ENCODE results near the gene CHST7.

DNA sequence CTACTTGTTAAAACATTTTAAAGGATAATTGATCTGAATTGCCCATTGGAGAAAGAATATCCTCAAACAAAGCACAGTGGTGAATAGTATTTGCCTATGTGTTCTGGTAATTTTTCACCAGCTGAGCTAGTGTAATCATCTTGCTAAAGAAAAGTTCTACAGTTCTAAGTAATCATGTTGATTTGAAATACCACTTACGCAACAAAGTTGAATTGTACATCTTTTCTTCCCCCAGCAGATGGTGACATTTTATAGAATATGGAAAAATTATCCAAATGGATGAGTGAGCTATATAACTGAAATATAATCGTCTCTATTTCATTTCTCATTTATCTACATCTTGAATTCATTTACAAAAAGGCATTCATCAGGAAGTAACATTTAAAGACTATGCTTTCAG, 18.6 kb upstream of the CHST7 start:
- no peak for TF ChIP-seq EZH2phosphoT487 (conservative IDR thresholded peaks at IDR 0.05; ENCODE audit: low read length)
- TF ChIP-seq, protein P1, sequence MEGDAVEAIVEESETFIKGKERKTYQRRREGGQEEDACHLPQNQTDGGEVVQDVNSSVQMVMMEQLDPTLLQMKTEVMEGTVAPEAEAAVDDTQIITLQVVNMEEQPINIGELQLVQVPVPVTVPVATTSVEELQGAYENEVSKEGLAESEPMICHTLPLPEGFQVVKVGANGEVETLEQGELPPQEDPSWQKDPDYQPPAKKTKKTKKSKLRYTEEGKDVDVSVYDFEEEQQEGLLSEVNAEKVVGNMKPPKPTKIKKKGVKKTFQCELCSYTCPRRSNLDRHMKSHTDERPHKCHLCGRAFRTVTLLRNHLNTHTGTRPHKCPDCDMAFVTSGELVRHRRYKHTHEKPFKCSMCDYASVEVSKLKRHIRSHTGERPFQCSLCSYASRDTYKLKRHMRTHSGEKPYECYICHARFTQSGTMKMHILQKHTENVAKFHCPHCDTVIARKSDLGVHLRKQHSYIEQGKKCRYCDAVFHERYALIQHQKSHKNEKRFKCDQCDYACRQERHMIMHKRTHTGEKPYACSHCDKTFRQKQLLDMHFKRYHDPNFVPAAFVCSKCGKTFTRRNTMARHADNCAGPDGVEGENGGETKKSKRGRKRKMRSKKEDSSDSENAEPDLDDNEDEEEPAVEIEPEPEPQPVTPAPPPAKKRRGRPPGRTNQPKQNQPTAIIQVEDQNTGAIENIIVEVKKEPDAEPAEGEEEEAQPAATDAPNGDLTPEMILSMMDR (IDR thresholded peaks at IDR 0.05; ENCODE audit: insufficient read depth, low read length, poor library complexity, severe bottlenecking), result no peak

All from SU-DHL-6 (cell line).